Measurements from ENCODE around the gene SERPINH1.

The SERPINH1 gene

GRCh38 chr11:75576017-75576416 lies 14.0 kb downstream of the SERPINH1 start:
- no peaks in the 10 kb centered on the region for H3K4me1 ChIP-seq (ENCODE audit: control insufficient read depth in 1 of 2, insufficient read depth in 1 of 2, low read depth in 1 of 2, low read length in 1 of 2)
- H3K27ac ChIP-seq = no peak overlapping the region
- no peaks in the 10 kb centered on the region for H3K9me3 ChIP-seq
- H3K27me3 ChIP-seq = peaks cover 30% of the 10 kb centered on the region
- no peak overlapping the region for H3K4me3 ChIP-seq (ENCODE audit: low read depth in 1 of 2, low read length in 1 of 2)
- no peaks in the 10 kb centered on the region for H3K36me3 ChIP-seq
- TF ChIP-seq CTCF (IDR thresholded peaks at IDR 0.05) = no peak

DNA sequence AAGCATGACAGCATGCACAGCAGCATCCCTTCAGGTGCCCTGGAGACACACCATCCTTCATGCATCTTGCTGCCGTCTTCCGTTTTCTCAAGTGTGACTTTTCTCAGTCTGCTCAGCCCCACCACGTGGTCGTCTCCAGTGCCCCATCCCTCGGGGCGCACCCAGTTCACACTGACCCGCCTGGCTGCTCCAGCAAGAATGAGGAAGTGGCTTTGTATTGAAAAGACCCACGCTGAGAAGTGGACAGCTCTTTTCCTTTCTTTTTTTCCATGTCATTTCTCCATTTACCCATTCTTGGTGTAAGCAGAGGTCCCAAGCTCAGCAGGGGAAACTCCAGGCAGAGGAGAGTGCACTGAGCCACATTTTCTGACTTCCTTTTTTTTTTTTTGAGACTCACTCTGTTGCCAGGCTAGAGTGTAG lies 14.5 kb downstream of the SERPINH1 start:
- Histone ChIP-seq H3K27ac (no peak overlapping the region), H3K9me3 (no peaks in the 10 kb centered on the region), H3K4me3 (ENCODE audit: low read depth in 1 of 2, low read length in 1 of 2) (no peak overlapping the region), H3K36me3 (no peaks in the 10 kb centered on the region), H3K27me3 (peaks cover 35% of the 10 kb centered on the region), H3K4me1 (ENCODE audit: control insufficient read depth in 1 of 2, insufficient read depth in 1 of 2, low read depth in 1 of 2, low read length in 1 of 2) (no peaks in the 10 kb centered on the region)
- TF ChIP-seq CTCF (IDR thresholded peaks at IDR 0.05) = no peak

- no peak overlapping the region for H3K4me3 ChIP-seq (ENCODE audit: low read depth in 1 of 2, low read length in 1 of 2)
- no peak for TF ChIP-seq CTCF (IDR thresholded peaks at IDR 0.05)
- H3K27me3 ChIP-seq = peaks cover 42% of the 10 kb centered on the region
- H3K36me3 ChIP-seq = no peaks in the 10 kb centered on the region
- no peak overlapping the region for H3K27ac ChIP-seq
- no peaks in the 10 kb centered on the region for H3K9me3 ChIP-seq
- H3K4me1 ChIP-seq (ENCODE audit: control insufficient read depth in 1 of 2, insufficient read depth in 1 of 2, low read depth in 1 of 2, low read length in 1 of 2) = no peaks in the 10 kb centered on the region
These were observed 15.2 kb downstream of the SERPINH1 start for GRCh38 chr11:75577207-75577606.

DNA sequence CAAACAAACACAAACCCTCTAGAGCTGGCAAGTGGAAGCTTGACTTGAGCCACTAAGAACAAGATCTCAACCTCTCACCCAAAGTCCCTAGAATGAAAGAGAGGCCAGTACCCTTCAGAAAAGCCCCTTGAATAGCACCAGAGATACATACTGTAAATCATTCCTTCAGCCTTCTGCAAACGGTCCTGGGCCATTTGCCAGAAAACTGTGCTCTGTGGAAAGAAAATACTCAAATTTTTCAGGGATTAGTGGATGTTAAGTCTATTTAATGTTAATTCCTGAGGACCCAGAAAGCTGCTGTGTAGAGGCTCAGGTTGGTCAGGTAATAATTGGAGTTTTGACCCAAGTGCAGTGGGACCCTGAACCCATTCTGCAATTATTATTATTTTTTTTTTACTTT lies 16.9 kb downstream of the SERPINH1 start:
- peaks cover 4 to 14% of the 10 kb centered on the region in 2 experiments for H3K4me1 ChIP-seq (ENCODE audit: control insufficient read depth in 1 of 2, insufficient read depth in 1 of 2, low read depth in 1 of 2, low read length in 1 of 2)
- TF ChIP-seq CTCF (IDR thresholded peaks at IDR 0.05) = no peak
- H3K9me3 ChIP-seq = no peaks in the 10 kb centered on the region
- H3K36me3 ChIP-seq = no peaks in the 10 kb centered on the region
- peaks cover 60% of the 10 kb centered on the region for H3K27me3 ChIP-seq
- no peak overlapping the region for H3K27ac ChIP-seq
- no peak overlapping the region for H3K4me3 ChIP-seq (ENCODE audit: low read depth in 1 of 2, low read length in 1 of 2)

DNA sequence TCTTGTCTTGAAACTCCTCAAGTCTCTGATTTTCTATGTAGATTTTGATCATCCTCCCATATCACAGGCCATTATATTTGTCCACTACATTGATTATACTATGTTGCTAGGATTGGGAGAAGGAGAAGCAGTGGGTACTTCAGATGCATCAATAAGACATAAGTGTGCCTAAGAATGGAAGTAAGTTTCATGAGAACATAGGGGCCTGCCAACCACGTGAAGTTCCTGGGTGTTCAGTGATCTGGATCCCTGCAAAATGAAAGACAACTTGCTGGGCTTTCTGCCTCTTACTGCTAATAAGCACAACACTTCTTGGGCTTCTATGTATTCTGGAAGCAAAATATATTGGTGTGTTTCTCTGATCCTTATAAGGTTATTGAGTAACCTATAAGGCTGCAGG lies 17.8 kb downstream of the SERPINH1 start:
- Histone ChIP-seq H3K9me3 (no peaks in the 10 kb centered on the region), H3K4me1 (ENCODE audit: control insufficient read depth in 1 of 2, insufficient read depth in 1 of 2, low read depth in 1 of 2, low read length in 1 of 2) (peaks cover 4 to 14% of the 10 kb centered on the region in 2 experiments), H3K36me3 (no peaks in the 10 kb centered on the region), H3K27me3 (peaks cover 68% of the 10 kb centered on the region), H3K27ac (no peak overlapping the region), H3K4me3 (ENCODE audit: low read depth in 1 of 2, low read length in 1 of 2) (no peak overlapping the region)
- no peak for TF ChIP-seq CTCF (IDR thresholded peaks at IDR 0.05)

GRCh38 chr11:75582506-75582894 lies 20.4 kb downstream of the SERPINH1 start:
- TF ChIP-seq CTCF (IDR thresholded peaks at IDR 0.05) = no peak
- Histone ChIP-seq H3K9me3 (no peaks in the 10 kb centered on the region), H3K36me3 (no peaks in the 10 kb centered on the region), H3K4me3 (ENCODE audit: low read depth in 1 of 2, low read length in 1 of 2) (no peak overlapping the region), H3K27ac (no peak overlapping the region), H3K27me3 (peaks cover 71% of the 10 kb centered on the region), H3K4me1 (ENCODE audit: control insufficient read depth in 1 of 2, insufficient read depth in 1 of 2, low read depth in 1 of 2, low read length in 1 of 2) (peaks cover 4 to 14% of the 10 kb centered on the region in 2 experiments)
